ENCODE results near the gene SPACA9.

The SPACA9 gene

GRCh38 chr9:132863096-132863495, 15.6 kb upstream of the SPACA9 start:
- no peak for DNase-seq (ENCODE audit: low spot score)

GRCh38 chr9:132864277-132864676, 14.4 kb upstream of the SPACA9 start:
- no peak for DNase-seq (ENCODE audit: low spot score)

- no peak for DNase-seq (ENCODE audit: low spot score)
Measured at GRCh38 chr9:132864691-132865090, 14.0 kb upstream of the SPACA9 start.

GRCh38 chr9:132866898-132867297, 11.8 kb upstream of the SPACA9 start:
- no peak for DNase-seq (ENCODE audit: low spot score)

GRCh38 chr9:132869266-132869665, 9.4 kb upstream of the SPACA9 start:
- DNase-seq (ENCODE audit: low spot score) = no peak

- DNase-seq (ENCODE audit: low spot score) = no peak
Measured at GRCh38 chr9:132873403-132873802, 5.3 kb upstream of the SPACA9 start.

- no peak for DNase-seq (ENCODE audit: low spot score)
Measured at GRCh38 chr9:132875159-132875558, 3.5 kb upstream of the SPACA9 start.

- DNase-seq (ENCODE audit: low spot score) = no peak
Measured at GRCh38 chr9:132876849-132877248, 1.8 kb upstream of the SPACA9 start.

- DNase-seq (ENCODE audit: low spot score) = no peak
Measured at GRCh38 chr9:132877458-132877823, 1.3 kb upstream of the SPACA9 start.

GRCh38 chr9:132877824-132878694, 639 bp upstream of the SPACA9 start, which contains the start of gene AK8:
TSS of gene AK8 (minus strand) at chr9:132878284. CDS start at chr9:132878255, 29 bp downstream.
- peak; percentile 98 for DNase-seq (ENCODE audit: low spot score)

- no peak for DNase-seq (ENCODE audit: low spot score)
Measured at GRCh38 chr9:132879457-132880323, 992 bp downstream of the SPACA9 start.

- DNase-seq (ENCODE audit: low spot score) = no peak
Measured at GRCh38 chr9:132880324-132880661, 1.6 kb downstream of the SPACA9 start.

GRCh38 chr9:132881826-132882225, 3.1 kb downstream of the SPACA9 start:
- no peak for DNase-seq (ENCODE audit: low spot score)

GRCh38 chr9:132882616-132883015, 3.9 kb downstream of the SPACA9 start:
- no peak for DNase-seq (ENCODE audit: low spot score)

GRCh38 chr9:132883349-132884294, 4.9 kb downstream of the SPACA9 start:
- DNase-seq (ENCODE audit: low spot score) = no peak

- DNase-seq (ENCODE audit: low spot score) = no peak
Measured at GRCh38 chr9:132885720-132886333, 7.1 kb downstream of the SPACA9 start.

GRCh38 chr9:132886334-132886725, 7.6 kb downstream of the SPACA9 start:
- no peak for DNase-seq (ENCODE audit: low spot score)

- no peak for DNase-seq (ENCODE audit: low spot score)
Measured at GRCh38 chr9:132887181-132888120, 8.8 kb downstream of the SPACA9 start.

- no peak for DNase-seq (ENCODE audit: low spot score)
Measured at GRCh38 chr9:132888151-132888550, 9.5 kb downstream of the SPACA9 start.

- DNase-seq (ENCODE audit: low spot score) = no peak
Measured at GRCh38 chr9:132892400-132892799, 13.7 kb downstream of the SPACA9 start.

Data from AG08396 (cell line).